Fibroblast of skin of right quadriceps (primary cell): ENCODE results near the gene DIS3L2.
"Not testable (repeated sequence)": the region's sequence is repeated elsewhere in the genome, so short reads cannot be mapped to it uniquely, and the experiment has no call there.

ENCODE experiments used
- DNase-seq: peaks from one replicate; pipeline ENCODE4 v3.0.0-alpha.2; 2013

DIS3L2 gene

DNA sequence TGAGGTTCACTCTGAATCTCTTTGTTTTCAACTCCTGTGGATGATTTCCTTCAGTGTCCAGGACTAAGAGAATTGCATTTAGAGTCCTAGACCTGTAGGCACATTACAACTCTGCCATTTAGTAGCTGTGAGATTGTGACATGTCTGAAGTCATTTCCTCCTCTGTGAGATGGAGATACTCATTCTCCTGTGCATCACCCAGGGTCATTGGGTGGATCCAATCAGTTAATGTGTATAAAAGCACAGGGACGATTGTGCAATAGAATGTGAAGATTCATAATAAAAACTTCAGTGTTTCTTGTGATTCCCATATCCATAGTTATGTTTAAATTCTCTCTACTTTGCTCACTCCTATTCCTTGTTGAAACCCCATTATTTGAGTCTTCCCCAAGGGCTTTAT, 113.6 kb downstream of the DIS3L2 start:
- peak; percentile 27 for DNase-seq

- DNase-seq = no peak
Measured at GRCh38 chr2:232075859-232076258, 114.3 kb downstream of the DIS3L2 start.

GRCh38 chr2:232076272-232076671, 114.8 kb downstream of the DIS3L2 start:
- DNase-seq = no peak

DNA sequence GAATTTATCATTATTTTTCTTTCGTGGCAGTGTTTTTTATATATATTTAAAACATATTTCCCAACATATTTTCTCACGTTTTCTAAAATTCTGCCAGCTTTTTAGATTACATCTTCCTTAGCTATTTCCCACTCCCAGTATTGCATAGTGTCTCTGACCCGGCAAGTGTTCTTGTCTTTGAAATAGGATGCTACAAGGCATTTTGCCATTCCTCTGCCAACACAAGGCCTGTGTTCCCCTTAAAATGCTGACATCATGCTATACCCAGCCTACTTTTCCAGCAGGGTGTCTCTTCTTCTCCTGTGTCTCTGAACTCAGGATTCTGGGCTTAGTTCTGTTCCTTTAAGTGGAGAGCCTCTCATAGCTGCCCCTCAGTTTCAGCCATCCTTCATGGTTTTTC, 115.2 kb downstream of the DIS3L2 start:
- no peak for DNase-seq

DNA sequence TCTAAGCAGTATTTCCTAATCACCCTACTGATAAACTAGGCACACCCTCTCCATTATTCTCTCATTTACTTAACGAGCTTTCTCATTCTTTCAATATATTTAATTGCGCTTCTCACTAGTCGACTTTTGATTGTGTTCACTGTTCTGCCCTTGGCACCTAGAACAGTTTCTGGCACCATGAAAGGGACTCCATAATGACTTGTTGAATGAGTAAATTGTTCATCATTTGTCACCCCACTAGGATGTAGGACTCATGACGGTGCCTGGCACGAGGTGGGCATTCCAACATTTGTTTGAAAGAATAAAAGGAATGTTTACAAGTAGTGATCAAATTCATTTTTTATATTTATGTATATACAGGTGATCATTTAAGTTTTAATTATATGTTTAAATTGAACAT, 123.7 kb downstream of the DIS3L2 start:
- DNase-seq = no peak

DNA sequence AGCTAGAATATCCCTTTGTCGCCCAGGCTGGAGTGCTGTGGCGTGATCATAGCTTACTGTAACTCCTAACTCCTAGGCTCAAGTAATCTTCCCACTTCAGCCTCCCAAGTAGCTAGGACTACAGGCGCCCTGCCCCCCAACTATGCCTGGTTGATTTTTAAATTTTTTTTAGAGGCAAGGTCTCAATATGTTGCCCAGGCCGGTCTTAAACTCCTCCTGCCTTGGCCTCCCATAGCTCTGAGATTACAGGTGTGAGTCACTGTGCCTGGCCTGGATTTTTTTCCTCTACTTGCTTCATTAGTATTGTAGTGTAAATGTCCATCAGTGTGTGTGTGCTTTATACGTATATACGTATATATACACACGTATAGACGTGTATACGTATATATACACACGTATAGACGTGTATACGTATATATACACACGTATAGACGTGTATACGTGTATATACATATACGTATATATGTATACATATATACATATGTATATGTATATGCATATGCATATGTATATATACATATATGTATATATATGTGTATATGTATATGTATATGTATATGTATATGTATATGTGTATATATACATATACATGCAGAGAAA, 124.4 kb downstream of the DIS3L2 start:
- DNase-seq = no peak

DNA sequence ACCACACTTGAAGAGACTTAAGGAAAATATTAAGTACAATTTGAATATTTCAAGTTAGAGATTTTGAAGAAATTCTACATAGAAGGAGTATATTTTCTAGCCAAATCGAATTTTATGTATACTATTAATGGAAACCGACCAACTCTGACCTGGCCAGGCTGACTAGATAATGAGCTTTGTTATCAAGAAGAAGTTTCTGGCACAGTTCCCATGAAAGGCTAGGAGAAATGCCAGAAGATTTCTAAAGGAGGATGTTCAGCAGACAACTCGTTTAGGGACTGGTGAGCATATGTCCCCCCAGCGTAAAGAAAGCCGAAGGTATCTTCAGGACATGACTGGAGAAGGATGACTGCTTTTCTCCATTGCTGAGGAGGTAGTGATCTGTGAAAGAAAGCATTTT, 127.3 kb downstream of the DIS3L2 start:
- no peak for DNase-seq

GRCh38 chr2:232094201-232094600, 132.7 kb downstream of the DIS3L2 start:
- no peak for DNase-seq

DNA sequence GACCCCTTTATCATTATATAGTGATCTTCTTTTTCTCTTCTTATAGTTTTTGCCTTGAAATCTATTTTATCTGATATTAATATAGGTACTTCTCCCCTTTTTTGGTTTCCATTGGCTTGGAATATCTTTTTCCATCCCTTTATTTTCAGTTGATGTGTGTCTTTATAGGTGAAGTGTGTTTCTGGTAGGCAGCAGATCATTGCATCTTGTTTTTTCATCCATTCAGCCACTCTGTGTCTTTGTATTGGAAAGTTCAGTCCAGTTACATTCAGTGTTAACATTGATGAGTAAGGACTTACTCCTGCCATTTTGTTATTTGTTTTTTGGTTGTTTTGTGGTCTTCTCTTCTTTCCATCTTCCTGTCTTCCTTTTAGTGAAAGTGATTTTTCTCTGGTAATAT, 133.4 kb downstream of the DIS3L2 start:
- no peak for DNase-seq

DNA sequence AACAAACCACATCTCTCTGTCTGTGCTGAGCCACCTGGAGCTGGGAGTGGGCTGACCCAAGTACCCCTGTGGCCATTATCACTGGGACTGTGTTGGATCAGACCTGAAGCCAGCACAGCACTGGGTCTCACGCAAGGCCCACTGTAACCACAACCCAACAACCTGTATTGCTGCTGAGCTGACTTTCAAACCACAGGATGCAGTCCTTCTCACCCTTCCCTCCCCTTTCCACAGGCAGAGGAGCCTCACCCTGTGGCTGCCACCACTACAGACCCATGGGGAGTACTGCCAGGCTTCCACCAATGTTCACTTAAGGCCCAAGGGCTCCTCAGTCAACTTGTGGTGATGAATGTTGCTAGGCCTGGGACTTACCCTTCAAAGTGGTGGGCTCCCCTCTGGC, 135.7 kb downstream of the DIS3L2 start:
- no peak for DNase-seq

- no peak for DNase-seq
Measured at GRCh38 chr2:232097758-232098157, 136.2 kb downstream of the DIS3L2 start.

DNA sequence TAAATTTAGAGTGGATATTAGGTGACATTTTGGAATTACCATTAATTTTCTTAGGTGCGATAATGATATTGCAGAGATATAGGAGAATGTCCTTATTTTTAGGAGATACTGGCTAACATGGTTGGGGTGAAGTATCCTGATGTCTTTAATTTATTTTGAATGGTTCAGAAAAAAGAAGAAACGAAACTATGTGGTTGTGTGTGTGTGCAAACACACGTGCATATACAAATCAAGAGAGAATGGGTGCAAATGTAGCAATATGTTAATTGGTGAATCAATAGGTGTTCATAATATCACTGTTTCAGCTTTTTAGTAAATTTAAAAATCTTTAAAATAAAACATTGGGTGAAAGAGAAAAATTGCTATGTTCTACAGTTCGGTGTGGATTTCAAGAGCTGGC, 140.9 kb downstream of the DIS3L2 start:
- no peak for DNase-seq

- peak; percentile 5 for DNase-seq
Measured at GRCh38 chr2:232103140-232103737, 141.7 kb downstream of the DIS3L2 start.

DNA sequence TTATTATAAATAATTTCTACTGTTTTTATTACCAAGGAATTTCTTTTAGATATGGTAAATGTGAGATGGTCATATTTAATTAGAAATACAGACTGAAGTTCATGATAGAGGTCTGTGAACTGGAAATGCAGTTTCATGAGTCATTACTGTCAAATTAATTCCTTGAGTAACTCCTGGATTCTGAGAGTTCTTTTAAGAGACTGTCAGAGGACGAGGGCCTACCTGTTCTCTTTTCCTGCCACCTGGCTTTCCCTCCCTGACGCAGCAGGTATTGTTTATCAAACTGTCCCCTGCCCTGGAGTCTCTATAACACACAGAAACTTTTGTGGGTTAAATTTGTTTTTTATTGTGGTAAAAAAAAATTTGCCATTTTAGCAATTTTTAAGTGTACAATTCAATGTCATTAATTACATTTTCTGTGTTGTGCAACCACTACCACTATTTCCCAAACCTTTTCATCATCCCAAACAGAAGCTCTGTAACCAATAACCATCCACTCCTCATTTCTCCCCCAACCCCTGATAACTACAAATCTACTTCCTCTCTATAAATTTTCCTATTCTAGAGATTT, 142.6 kb downstream of the DIS3L2 start:
- no peak for DNase-seq

GRCh38 chr2:232111551-232111950, 150.0 kb downstream of the DIS3L2 start:
- no peak for DNase-seq

DNA sequence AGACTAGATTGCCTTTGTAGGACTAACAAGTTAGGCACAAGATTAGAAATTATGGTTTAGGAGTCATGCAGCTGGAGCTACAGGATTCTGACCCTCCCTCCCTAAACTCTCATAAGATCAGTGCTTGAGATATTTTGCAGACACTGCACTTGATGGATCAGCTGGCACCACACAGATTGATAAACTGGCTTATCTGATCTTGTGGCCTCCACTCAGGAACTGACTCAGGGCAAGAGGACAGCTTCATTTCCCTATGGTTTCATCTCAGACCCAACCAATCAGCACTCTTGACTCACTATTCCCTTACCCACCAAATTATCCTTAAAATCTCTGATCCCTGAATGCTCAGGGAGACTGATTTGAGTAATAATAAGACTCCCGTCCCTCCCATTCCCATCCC, 152.3 kb downstream of the DIS3L2 start:
- DNase-seq = peak; percentile 17

DNA sequence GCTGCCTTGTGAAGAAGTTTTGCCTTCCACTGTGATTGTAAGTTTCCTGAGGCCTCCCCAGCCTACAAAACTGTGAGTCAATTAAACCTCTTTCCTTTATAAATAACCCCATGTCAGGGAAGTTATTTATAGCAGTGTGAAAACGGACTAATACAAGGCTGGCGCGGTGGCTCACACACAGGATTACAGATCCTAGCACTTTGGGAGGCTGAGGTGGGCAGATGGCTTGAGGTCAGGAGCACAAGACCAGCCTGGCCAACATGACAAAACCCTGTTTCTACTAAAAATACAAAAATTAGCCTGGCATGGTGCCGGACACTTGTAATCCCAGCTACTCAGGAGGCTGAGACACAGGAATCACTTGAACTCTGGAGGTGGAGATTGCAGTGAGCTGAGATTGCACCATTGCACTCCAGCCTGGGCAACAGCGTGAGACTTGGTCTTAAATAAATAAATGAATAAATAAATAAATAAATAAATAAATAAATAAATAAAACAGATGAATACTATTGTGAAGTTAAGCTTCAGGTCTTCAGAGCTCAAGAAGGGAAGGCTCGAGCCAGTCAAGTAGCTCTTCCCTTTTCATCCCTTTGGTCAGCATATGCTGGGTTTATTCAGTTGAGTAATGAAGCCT, 154.3 kb downstream of the DIS3L2 start:
- DNase-seq = not testable (repeated sequence)

DNA sequence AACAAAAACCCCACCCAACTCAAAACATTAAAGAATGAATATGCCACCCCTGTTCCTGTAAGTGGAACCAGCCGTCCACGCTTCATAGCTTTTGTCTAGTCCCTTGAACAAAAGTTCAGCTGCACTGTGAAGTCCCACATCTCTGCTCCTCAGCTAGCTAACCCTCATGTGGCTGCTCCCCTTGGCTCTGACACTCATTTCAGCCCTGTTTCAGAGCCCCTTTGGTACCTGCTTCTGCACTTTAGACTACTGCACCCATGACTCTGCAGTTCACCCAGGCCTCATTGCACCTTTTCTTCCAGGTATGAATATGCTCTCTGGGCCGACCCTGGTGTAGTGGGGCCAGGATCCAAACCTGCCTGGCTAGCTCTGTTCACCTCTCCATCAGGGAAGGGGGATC, 155.3 kb downstream of the DIS3L2 start:
- no peak for DNase-seq

GRCh38 chr2:232117413-232117812, 155.9 kb downstream of the DIS3L2 start:
- DNase-seq = no peak

DNA sequence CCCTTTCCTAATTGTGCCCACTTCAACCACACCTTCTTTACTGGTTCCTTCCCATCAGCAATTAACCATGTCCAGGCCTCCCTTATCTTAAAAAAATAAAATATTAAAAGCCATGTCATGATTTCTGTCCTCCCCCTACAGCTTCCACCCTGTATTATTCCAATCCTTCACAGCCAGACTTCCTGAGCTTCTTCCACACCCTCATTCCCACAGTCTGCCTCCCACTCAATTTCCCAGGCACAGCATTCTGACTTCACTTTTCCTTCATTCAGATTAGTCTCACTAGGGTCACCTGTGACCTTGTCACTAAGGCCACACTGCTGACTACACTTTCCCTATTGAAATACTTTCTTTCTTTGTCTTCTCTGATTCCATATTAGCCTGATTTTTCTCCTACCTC, 159.4 kb downstream of the DIS3L2 start:
- DNase-seq = no peak

DNA sequence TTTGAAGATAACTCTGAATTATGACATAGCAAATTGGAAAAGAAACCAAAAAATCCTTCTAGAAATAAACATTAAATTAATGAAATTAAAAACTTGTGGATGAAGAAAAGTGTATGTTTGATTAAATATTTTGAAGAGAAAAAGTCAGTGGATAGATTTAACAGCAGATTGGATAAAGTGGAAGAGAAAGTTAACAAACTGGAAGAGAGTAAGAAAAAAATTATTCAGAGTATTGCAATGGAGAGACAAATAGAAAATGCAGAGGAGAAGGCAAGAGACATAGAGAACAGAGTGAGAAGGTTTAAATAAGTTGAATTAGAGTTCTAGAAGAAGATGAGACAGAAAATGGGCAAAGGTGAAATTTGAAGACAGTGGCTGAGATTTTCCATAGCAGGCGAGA, 162.8 kb downstream of the DIS3L2 start:
- no peak for DNase-seq

DNA sequence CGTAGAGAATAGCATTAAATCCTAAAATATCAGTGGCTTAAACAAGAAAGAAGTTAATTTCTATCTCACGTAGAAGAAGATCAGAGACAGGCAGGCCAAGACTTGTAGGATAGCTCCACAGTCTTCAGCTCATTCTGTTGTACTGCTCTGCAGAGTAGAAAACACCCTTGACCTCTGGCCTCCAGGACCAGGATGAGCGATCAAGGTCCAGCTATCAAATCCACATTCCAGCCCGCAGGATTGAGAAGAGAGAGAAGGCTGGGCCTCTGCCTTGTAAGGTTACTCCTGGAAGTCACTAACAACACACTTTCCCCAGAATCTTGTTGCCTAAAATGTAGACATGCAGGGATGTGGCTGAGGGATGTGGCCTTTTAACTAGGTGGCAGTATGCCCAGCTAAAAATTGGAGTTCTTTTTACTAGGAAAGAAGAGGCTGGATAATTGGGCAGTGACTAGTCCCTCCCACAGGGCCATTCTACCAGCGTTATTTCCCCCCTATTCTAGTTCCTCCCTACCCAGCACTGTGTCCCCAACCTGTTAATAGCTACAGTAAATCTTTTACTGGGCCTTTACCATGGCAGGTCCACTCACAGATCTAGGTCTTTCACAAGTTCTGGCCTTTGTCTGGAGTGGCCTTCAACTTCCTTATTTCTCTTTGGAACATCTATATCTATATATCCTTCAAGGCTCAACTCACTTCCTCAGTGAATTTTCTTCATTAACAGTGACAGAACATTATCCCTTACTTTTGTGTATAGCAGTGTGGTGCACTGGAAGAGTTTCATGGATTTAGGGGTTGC, 165.0 kb downstream of the DIS3L2 start:
- DNase-seq = no peak

DNA sequence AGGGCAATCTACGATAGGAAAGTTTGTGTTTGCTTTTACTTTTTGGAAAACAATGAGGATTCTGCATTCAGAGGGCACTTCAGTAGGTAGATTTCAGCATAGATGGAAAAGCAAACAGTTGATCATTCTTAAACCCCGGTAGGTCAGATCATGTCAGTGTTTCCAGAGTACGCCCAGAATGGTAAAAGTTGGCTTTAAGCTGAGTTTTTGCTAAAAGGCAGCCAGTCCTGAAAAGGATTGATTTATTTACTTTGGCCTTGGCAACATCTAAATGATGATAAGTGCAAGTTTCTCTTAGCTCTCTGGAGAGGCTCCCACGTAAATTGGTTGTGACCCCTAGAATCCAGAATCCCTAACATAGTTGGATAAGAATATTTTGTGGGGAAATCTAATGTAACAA, 168.0 kb downstream of the DIS3L2 start:
- no peak for DNase-seq

DNA sequence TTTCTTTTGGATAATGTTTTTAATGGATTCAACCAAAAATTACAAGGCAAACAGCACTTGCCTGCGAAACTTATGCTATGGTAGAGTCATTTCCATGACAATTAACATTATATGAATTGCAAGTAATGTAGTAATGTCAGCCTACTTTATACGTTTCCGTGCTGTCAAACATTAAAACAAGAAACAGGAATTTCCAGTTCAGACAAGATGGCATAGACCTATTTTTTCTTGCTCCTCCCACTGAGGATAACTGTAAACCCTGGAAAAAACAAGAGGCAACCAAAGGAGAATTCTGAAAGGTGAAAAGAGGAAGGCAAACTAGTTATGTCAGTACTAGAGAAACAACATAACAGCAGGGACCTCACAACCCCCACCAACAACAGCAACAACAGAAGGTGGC, 170.7 kb downstream of the DIS3L2 start:
- no peak for DNase-seq
